SK-N-SH treated with all-trans-retinoic acid at 6 μM for 48 hours (cell line): ENCODE measurements around the gene GRM7.

Experiments
- ATAC-seq: fragments of 200-7000 bp; cut with Tn5 transposase; 3 replicates; pipeline ENCODE4 v1.9.1; 2020; ENCODE audit warnings: mild to moderate bottlenecking, moderate library complexity
- ARNTL ChIP-seq: fragments of 450-650 bp; formaldehyde crosslinking; IDR thresholded peaks from 2 replicates; pipeline ENCODE4 v1.5.0; 2020; ENCODE audit warnings: low read depth, mild to moderate bottlenecking, moderate library complexity, borderline replicate concordance
- BACH2 ChIP-seq: fragments of 250-450 bp; sonication (Bioruptor Pico); IDR thresholded peaks from 2 replicates; pipeline ENCODE4 v1.9.0; 2021; ENCODE audit warnings: mild to moderate bottlenecking, borderline replicate concordance
- CSDC2 ChIP-seq: fragments of 250-450 bp; sonication (Bioruptor Pico); IDR thresholded peaks from 2 replicates; pipeline ENCODE4 v1.5.0; 2020; ENCODE audit warnings: mild to moderate bottlenecking, moderate library complexity
- ESRRG ChIP-seq: fragments of 250-450 bp; sonication (Bioruptor Pico); IDR thresholded peaks from 2 replicates; pipeline ENCODE4 v1.6.1; 2021; ENCODE audit warnings: mild to moderate bottlenecking
- GLIS3 ChIP-seq: fragments of 250-450 bp; sonication (Bioruptor Pico); IDR thresholded peaks from 2 replicates; pipeline ENCODE4 v1.5.0; 2020; ENCODE audit warnings: mild to moderate bottlenecking, moderate library complexity
- ISL1 ChIP-seq: fragments of 250-450 bp; sonication (Bioruptor Pico); IDR thresholded peaks from 2 replicates; pipeline ENCODE4 v2.1.2; 2022; ENCODE audit warnings: mild to moderate bottlenecking, moderate library complexity
- OSR1 ChIP-seq: fragments of 250-450 bp; sonication (Bioruptor Pico); IDR thresholded peaks from 2 replicates; pipeline ENCODE4 v1.8.0; 2022; ENCODE audit warnings: moderate library complexity, mild to moderate bottlenecking, inconsistent platforms
- PPARA ChIP-seq: fragments of 250-450 bp; sonication (Bioruptor Pico); IDR thresholded peaks from 2 replicates; pipeline ENCODE4 v1.5.0; 2020; ENCODE audit warnings: mild to moderate bottlenecking, borderline replicate concordance
- RARB ChIP-seq: fragments of 250-450 bp; sonication (Bioruptor Pico); IDR thresholded peaks from 2 replicates; pipeline ENCODE4 v1.8.0; 2021; ENCODE audit warnings: mild to moderate bottlenecking, moderate library complexity
- SNAI2 ChIP-seq: fragments of 250-450 bp; sonication (Bioruptor Pico); IDR thresholded peaks from 2 replicates; pipeline ENCODE4 v1.5.0; 2020; ENCODE audit warnings: mild to moderate bottlenecking, moderate library complexity
- TCF4 ChIP-seq: fragments of 250-450 bp; sonication (Bioruptor Pico); IDR thresholded peaks from 2 replicates; pipeline ENCODE4 v1.8.0; 2021; ENCODE audit warnings: mild to moderate bottlenecking, moderate library complexity, borderline replicate concordance
- TOX ChIP-seq: fragments of 250-450 bp; sonication (Bioruptor Pico); IDR thresholded peaks from 2 replicates; pipeline ENCODE4 v1.8.0; 2021; ENCODE audit warnings: mild to moderate bottlenecking, moderate library complexity, borderline replicate concordance
- ZC3H10 ChIP-seq: fragments of 250-450 bp; sonication (Bioruptor Pico); IDR thresholded peaks from 2 replicates; pipeline ENCODE4 v1.5.1; 2021; ENCODE audit warnings: mild to moderate bottlenecking, moderate library complexity
- ZFP3 ChIP-seq: fragments of 250-450 bp; sonication (Bioruptor Pico); IDR thresholded peaks from 2 replicates; pipeline ENCODE4 v1.5.0; 2020; ENCODE audit warnings: mild to moderate bottlenecking, moderate library complexity
- ZFP30 ChIP-seq: fragments of 450-650 bp; formaldehyde crosslinking; IDR thresholded peaks from 2 replicates; pipeline ENCODE4 v1.5.0; 2022; ENCODE audit warnings: mild to moderate bottlenecking, moderate library complexity
- ZNF565 ChIP-seq: fragments of 450-650 bp; formaldehyde crosslinking; conservative IDR thresholded peaks from 2 replicates; pipeline ENCODE4 v1.5.0; 2020; ENCODE audit warnings: low read depth, mild to moderate bottlenecking, moderate library complexity
- ZNF70 ChIP-seq: fragments of 450-650 bp; formaldehyde crosslinking; IDR thresholded peaks from 2 replicates; pipeline ENCODE4 v1.5.0; 2020; ENCODE audit warnings: mild to moderate bottlenecking, moderate library complexity
- ZNF8 ChIP-seq: fragments of 450-650 bp; formaldehyde crosslinking; IDR thresholded peaks from 2 replicates; pipeline ENCODE4 v1.5.0; 2020; ENCODE audit warnings: mild to moderate bottlenecking, moderate library complexity
- TF ChIP-seq, protein P1 (sequence below): fragments of 250-450 bp; sonication (Bioruptor Pico); IDR thresholded peaks from 2 replicates; pipeline ENCODE4 v1.5.0; 2020; ENCODE audit warnings: mild to moderate bottlenecking, moderate library complexity
- TF ChIP-seq, protein P2 (sequence below): fragments of 250-450 bp; sonication (Bioruptor Pico); IDR thresholded peaks from 2 replicates; pipeline ENCODE4 v1.5.1; 2020; ENCODE audit warnings: low read depth, mild to moderate bottlenecking, moderate library complexity
- TF ChIP-seq, protein P3 (sequence below): fragments of 250-450 bp; sonication (Bioruptor Pico); IDR thresholded peaks from 2 replicates; pipeline ENCODE4 v1.5.1; 2021; ENCODE audit warnings: mild to moderate bottlenecking, moderate library complexity
- TF ChIP-seq, protein P4 (sequence below): fragments of 250-450 bp; sonication (Bioruptor Pico); IDR thresholded peaks from 2 replicates; pipeline ENCODE4 v1.8.0; 2020; ENCODE audit warnings: mild to moderate bottlenecking, moderate library complexity, borderline replicate concordance
- TF ChIP-seq, protein P5 (sequence below): fragments of 250-450 bp; sonication (Bioruptor Pico); IDR thresholded peaks from 2 replicates; pipeline ENCODE4 v1.8.0; 2021; ENCODE audit warnings: low read depth, mild to moderate bottlenecking, moderate library complexity, borderline replicate concordance

The GRM7 gene

DNA sequence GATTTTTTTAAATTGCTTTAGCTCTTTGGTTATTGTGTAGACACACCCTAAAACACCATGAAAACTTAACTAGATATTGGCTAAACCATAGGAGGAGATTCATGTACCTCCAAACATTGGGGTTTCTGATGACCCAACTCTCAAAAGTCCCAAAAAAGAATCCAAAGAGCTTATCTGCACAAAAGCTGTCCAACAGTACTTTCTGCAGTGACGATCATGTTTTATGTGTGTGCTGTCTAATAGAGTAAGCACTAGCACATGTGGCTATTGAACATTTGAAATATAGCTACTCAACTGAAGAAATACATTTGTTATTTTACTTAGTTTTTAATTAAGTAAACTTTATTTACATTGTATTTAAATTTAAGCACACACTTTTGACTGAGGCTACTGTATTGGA, 822.5 kb downstream of the GRM7 start:
- no peak for ATAC-seq
- TF ChIP-seq, protein P1, sequence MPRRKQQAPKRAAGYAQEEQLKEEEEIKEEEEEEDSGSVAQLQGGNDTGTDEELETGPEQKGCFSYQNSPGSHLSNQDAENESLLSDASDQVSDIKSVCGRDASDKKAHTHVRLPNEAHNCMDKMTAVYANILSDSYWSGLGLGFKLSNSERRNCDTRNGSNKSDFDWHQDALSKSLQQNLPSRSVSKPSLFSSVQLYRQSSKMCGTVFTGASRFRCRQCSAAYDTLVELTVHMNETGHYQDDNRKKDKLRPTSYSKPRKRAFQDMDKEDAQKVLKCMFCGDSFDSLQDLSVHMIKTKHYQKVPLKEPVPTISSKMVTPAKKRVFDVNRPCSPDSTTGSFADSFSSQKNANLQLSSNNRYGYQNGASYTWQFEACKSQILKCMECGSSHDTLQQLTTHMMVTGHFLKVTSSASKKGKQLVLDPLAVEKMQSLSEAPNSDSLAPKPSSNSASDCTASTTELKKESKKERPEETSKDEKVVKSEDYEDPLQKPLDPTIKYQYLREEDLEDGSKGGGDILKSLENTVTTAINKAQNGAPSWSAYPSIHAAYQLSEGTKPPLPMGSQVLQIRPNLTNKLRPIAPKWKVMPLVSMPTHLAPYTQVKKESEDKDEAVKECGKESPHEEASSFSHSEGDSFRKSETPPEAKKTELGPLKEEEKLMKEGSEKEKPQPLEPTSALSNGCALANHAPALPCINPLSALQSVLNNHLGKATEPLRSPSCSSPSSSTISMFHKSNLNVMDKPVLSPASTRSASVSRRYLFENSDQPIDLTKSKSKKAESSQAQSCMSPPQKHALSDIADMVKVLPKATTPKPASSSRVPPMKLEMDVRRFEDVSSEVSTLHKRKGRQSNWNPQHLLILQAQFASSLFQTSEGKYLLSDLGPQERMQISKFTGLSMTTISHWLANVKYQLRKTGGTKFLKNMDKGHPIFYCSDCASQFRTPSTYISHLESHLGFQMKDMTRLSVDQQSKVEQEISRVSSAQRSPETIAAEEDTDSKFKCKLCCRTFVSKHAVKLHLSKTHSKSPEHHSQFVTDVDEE (CRISPR knock-in tag): no peak
- no peak for TF ChIP-seq PPARA (CRISPR knock-in tag)
- TF ChIP-seq BACH2 (CRISPR knock-in tag): no peak
- no peak for TF ChIP-seq OSR1
- TF ChIP-seq ZC3H10 (CRISPR knock-in tag): no peak
- TF ChIP-seq ZFP3 (CRISPR knock-in tag): no peak
- TF ChIP-seq, protein P2, sequence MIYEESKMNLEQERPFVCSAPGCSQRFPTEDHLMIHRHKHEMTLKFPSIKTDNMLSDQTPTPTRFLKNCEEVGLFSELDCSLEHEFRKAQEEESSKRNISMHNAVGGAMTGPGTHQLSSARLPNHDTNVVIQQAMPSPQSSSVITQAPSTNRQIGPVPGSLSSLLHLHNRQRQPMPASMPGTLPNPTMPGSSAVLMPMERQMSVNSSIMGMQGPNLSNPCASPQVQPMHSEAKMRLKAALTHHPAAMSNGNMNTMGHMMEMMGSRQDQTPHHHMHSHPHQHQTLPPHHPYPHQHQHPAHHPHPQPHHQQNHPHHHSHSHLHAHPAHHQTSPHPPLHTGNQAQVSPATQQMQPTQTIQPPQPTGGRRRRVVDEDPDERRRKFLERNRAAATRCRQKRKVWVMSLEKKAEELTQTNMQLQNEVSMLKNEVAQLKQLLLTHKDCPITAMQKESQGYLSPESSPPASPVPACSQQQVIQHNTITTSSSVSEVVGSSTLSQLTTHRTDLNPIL (CRISPR knock-in tag): no peak
- TF ChIP-seq ZFP30 (CRISPR knock-in tag): no peak
- TF ChIP-seq ISL1 (CRISPR knock-in tag): no peak
- TF ChIP-seq SNAI2 (CRISPR knock-in tag): no peak
- TF ChIP-seq, protein P3, sequence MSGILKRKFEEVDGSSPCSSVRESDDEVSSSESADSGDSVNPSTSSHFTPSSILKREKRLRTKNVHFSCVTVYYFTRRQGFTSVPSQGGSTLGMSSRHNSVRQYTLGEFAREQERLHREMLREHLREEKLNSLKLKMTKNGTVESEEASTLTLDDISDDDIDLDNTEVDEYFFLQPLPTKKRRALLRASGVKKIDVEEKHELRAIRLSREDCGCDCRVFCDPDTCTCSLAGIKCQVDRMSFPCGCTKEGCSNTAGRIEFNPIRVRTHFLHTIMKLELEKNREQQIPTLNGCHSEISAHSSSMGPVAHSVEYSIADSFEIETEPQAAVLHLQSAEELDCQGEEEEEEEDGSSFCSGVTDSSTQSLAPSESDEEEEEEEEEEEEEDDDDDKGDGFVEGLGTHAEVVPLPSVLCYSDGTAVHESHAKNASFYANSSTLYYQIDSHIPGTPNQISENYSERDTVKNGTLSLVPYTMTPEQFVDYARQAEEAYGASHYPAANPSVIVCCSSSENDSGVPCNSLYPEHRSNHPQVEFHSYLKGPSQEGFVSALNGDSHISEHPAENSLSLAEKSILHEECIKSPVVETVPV: no peak
- TF ChIP-seq CSDC2: no peak
- TF ChIP-seq ZNF8 (CRISPR knock-in tag): no peak
- no peak for TF ChIP-seq ARNTL (CRISPR knock-in tag)
- no peak for TF ChIP-seq TOX (CRISPR knock-in tag)
- TF ChIP-seq, protein P4, sequence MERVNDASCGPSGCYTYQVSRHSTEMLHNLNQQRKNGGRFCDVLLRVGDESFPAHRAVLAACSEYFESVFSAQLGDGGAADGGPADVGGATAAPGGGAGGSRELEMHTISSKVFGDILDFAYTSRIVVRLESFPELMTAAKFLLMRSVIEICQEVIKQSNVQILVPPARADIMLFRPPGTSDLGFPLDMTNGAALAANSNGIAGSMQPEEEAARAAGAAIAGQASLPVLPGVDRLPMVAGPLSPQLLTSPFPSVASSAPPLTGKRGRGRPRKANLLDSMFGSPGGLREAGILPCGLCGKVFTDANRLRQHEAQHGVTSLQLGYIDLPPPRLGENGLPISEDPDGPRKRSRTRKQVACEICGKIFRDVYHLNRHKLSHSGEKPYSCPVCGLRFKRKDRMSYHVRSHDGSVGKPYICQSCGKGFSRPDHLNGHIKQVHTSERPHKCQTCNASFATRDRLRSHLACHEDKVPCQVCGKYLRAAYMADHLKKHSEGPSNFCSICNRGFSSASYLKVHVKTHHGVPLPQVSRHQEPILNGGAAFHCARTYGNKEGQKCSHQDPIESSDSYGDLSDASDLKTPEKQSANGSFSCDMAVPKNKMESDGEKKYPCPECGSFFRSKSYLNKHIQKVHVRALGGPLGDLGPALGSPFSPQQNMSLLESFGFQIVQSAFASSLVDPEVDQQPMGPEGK (CRISPR knock-in tag): no peak
- TF ChIP-seq ZNF565 (CRISPR knock-in tag): no peak
- TF ChIP-seq, protein P5, sequence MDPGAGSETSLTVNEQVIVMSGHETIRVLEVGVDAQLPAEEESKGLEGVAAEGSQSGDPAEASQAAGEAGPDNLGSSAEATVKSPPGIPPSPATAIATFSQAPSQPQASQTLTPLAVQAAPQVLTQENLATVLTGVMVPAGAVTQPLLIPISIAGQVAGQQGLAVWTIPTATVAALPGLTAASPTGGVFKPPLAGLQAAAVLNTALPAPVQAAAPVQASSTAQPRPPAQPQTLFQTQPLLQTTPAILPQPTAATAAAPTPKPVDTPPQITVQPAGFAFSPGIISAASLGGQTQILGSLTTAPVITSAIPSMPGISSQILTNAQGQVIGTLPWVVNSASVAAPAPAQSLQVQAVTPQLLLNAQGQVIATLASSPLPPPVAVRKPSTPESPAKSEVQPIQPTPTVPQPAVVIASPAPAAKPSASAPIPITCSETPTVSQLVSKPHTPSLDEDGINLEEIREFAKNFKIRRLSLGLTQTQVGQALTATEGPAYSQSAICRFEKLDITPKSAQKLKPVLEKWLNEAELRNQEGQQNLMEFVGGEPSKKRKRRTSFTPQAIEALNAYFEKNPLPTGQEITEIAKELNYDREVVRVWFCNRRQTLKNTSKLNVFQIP (CRISPR knock-in tag): no peak
- no peak for TF ChIP-seq ZNF70 (CRISPR knock-in tag)

DNA sequence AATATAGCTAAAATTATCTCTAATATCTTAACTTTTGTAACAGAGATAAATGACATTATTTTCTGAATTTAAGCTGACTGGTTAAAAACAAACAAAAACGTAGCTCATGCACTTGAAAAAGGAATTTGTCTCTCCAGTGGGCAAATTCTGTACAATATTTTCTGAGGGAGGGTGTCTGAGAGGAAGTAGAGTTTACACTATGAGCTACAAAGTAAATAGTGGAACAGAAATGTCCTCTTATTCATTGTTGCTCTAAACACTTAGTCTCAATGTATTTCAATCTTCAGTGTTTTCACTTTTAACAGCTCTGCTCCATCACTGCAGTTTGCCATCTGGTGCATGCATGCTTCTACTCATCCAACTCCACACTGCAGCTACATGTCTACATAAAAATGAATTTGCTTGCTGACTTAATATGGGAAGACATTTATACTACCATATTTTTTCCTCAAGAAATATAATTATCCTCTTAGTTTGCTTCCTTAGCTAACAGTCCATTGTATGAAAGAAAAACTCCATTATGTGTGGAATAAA, 823.3 kb downstream of the GRM7 start:
- TF ChIP-seq ZNF8 (CRISPR knock-in tag) (no peak), CSDC2 (no peak), ZNF565 (CRISPR knock-in tag) (no peak), TCF4 (no peak), ESRRG (CRISPR knock-in tag) (no peak), OSR1 (no peak), TOX (CRISPR knock-in tag) (no peak), GLIS3 (CRISPR knock-in tag) (no peak), RARB (no peak), ZC3H10 (CRISPR knock-in tag) (no peak)
- TF ChIP-seq, protein P5 (CRISPR knock-in tag): no peak
- TF ChIP-seq, protein P1 (CRISPR knock-in tag): no peak
- TF ChIP-seq, protein P4 (CRISPR knock-in tag): no peak
- no peak for ATAC-seq
